T-helper 17 cell (primary cell): ENCODE measurements around the gene CFAP99. TPM values are rescaled to one million over a fixed set of nuclear protein-coding genes. Genes with fewer than 3 reads are reported as not detected.

Experiments used
- total RNA-seq, 4 donors: library from RNA in 2 of 4; stranded (reverse) in 2 of 4; gene quantifications; one replicate each; pipeline ENCODE4 v1.2.3 and lab custom pipeline; 2022 to 2026

CFAP99 gene
- total RNA-seq, 2 donors from 2014 or later, result 0.32 to 0.63 TPM

Other genes starting within 250 kb of the CFAP99 start
- gene HAUS3, start 176.8 kb upstream of the CFAP99 start, total RNA-seq, result 10 to 100 TPM; 78.5 to 94.5 TPM
- 1 to 10 TPM; 2.8 to 3.9 TPM for gene POLN, start 176.8 kb upstream of the CFAP99 start, total RNA-seq
- 100 to 1,000 TPM in 1 of 2 donors, 10 to 100 TPM in 1; 81.4 to 100 TPM for gene MXD4, start 156.8 kb upstream of the CFAP99 start, total RNA-seq
- 10 to 100 TPM; 49.4 to 63.6 TPM for gene ZFYVE28, start 310 bp upstream of the CFAP99 start, total RNA-seq
- 100 to 1,000 TPM; 102 to 117 TPM for gene RNF4, start 50.2 kb downstream of the CFAP99 start, total RNA-seq
- 10 to 100 TPM; 34.8 to 39.8 TPM for gene FAM193A, start 117.7 kb downstream of the CFAP99 start, total RNA-seq